Esophagus squamous epithelium (tissue), 5 donors: ENCODE measurements around the gene DPH6. TPM values are rescaled to one million over a fixed set of nuclear protein-coding genes. Genes with fewer than 3 reads are reported as not detected.

Experiments used
- DNase-seq: peaks from one replicate; lab custom pipeline; 2025; lab: John Stamatoyannopoulos, UW
- H3K27ac ChIP-seq, 4 donors: fragments of 200-600 bp; sonication (generic); one replicate each; pipeline ENCODE4 v1.5.1; 2016 to 2019; ENCODE audit warnings: mild to moderate bottlenecking in 1 of 4
- H3K27me3 ChIP-seq, 4 donors: fragments of 200-600 bp; sonication (generic); 1 replicate in 3 of 4; 2 replicates in 1 of 4; pipeline versions ENCODE4 v1.5.1 to v1.6.0; 2017 to 2021; ENCODE audit warnings: antibody characterized with exemption in 1 of 4
- H3K36me3 ChIP-seq, 3 donors: fragments of 200-600 bp; sonication (generic); one replicate each; pipeline ENCODE4 v1.5.1; 2016 to 2019
- H3K4me1 ChIP-seq, 3 donors: fragments of 200-600 bp; sonication (generic); one replicate each; pipeline ENCODE4 v1.5.1; 2017 to 2019
- H3K4me3 ChIP-seq, 4 donors: fragments of 200-600 bp; sonication (generic); 1 replicate in 3 of 4; 2 replicates in 1 of 4; pipeline ENCODE4 v1.5.1; 2016 to 2019; ENCODE audit warnings: mild to moderate bottlenecking in 2 of 4, moderate library complexity in 1 of 4
- H3K9me3 ChIP-seq, 3 donors: fragments of 200-600 bp; sonication (generic); one replicate each; pipeline ENCODE4 v1.5.1; 2016 to 2019
- CTCF ChIP-seq, 6 experiments: fragments of 450-650 bp in 4 of 6; fragments of 200-600 bp in 2 of 6; sonication (generic) in 2 of 6; IDR thresholded peaks; one replicate each; pipeline ENCODE4 v1.5.1; 2016 to 2019; ENCODE audit warnings: antibody characterized with exemption in 6 of 6, mild to moderate bottlenecking in 4 of 6, moderate library complexity in 4 of 6
- POLR2A ChIP-seq, 4 donors: fragments of 450-650 bp; IDR thresholded peaks; one replicate each; pipeline ENCODE4 v1.6.1; 2017; ENCODE audit warnings: antibody characterized with exemption in 4 of 4, mild to moderate bottlenecking in 4 of 4, moderate library complexity in 3 of 4
- WGBS, 2 donors: methylation state at CpG; one replicate each; pipeline ENCODE4 v1.1.5; 2018; 5-methylcytosine and 5-hydroxymethylcytosine counted together
- intact Hi-C: fragments of 100-400 bp; cut with DNase I; formaldehyde crosslinking; loops from one replicate; pipeline ENCODE4 v1.15.0; 2022
- total RNA-seq, 4 donors: library from RNA; depleted of rRNA; stranded (reverse); fragments of >200 nt; gene quantifications; one replicate each; pipeline ENCODE4 v1.1.0, GENCODE V29; 2016
- donor health status: DM: yes; HTN: yes; CAD: no.

DPH6 gene
- total RNA-seq, 4 donors from 2014 or later, result 8.8 to 21.4 (median 11.2) TPM

- DNase-seq, result no peak
- H3K4me3 ChIP-seq, result no peak overlapping the region
- H3K27ac ChIP-seq, result no peak overlapping the region
- intact Hi-C loops, result no loop called here
- peaks cover 0 to 40% (median 0%) of the 10 kb centered on the region in 3 donors for H3K36me3 ChIP-seq
- no peak for TF ChIP-seq POLR2A (IDR thresholded peaks at IDR 0.05)
- no peak for TF ChIP-seq CTCF (IDR thresholded peaks at IDR 0.05)
- 92 to 97% methylated on average over 2 of the region's 2 CpGs for WGBS, 2 donors
- H3K9me3 ChIP-seq, result no peaks in the 10 kb centered on the region
- H3K4me1 ChIP-seq, result no peaks in the 10 kb centered on the region
- no peaks in the 10 kb centered on the region for H3K27me3 ChIP-seq
These were observed 12.5 kb downstream of the DPH6 start for GRCh38 chr15:35533130-35534110.

- Histone ChIP-seq H3K4me3 (no peak overlapping the region), H3K4me1 (no peaks in the 10 kb centered on the region), H3K27me3 (no peaks in the 10 kb centered on the region), H3K36me3 (peaks cover 0 to 26% (median 0%) of the 10 kb centered on the region in 3 donors), H3K27ac (no peak overlapping the region), H3K9me3 (no peaks in the 10 kb centered on the region)
- no peak for TF ChIP-seq CTCF (IDR thresholded peaks at IDR 0.05)
- TF ChIP-seq POLR2A (IDR thresholded peaks at IDR 0.05), result no peak
- intact Hi-C loops, result no loop called here
- 75 to 97% methylated on average over 2 of the region's 2 CpGs for WGBS, 2 donors
- no peak for DNase-seq
These were observed 15.3 kb downstream of the DPH6 start for GRCh38 chr15:35530698-35531097.

- no peak for DNase-seq
- H3K36me3 ChIP-seq, result peaks cover 0 to 26% (median 0%) of the 10 kb centered on the region in 3 donors
- no peak overlapping the region for H3K4me3 ChIP-seq
- no peak overlapping the region for H3K27ac ChIP-seq
- no peaks in the 10 kb centered on the region for H3K27me3 ChIP-seq
- H3K9me3 ChIP-seq, result no peaks in the 10 kb centered on the region
- TF ChIP-seq POLR2A (IDR thresholded peaks at IDR 0.05) (no peak), CTCF (IDR thresholded peaks at IDR 0.05) (no peak)
- WGBS, 2 donors, result 86 to 90% methylated on average over 2 of the region's 2 CpGs
- intact Hi-C loops, result no loop called here
- H3K4me1 ChIP-seq, result no peaks in the 10 kb centered on the region
These were observed 16.2 kb downstream of the DPH6 start for GRCh38 chr15:35529784-35530183.

GRCh38 chr15:35522061-35522460 lies 23.9 kb downstream of the DPH6 start:
- no peak for TF ChIP-seq CTCF (IDR thresholded peaks at IDR 0.05)
- no peak for TF ChIP-seq POLR2A (IDR thresholded peaks at IDR 0.05)
- no peaks in the 10 kb centered on the region for H3K9me3 ChIP-seq
- H3K4me1 ChIP-seq, result no peaks in the 10 kb centered on the region
- no peak for DNase-seq
- H3K36me3 ChIP-seq, result no peaks in the 10 kb centered on the region
- no peaks in the 10 kb centered on the region for H3K27me3 ChIP-seq
- intact Hi-C loops, result no loop called here
- 55% methylated on average over 2 of the region's 2 CpGs for WGBS, 2 donors
- H3K27ac ChIP-seq, result no peak overlapping the region
- H3K4me3 ChIP-seq, result no peak overlapping the region

- DNase-seq, result no peak
- intact Hi-C loops, result no loop called here
- H3K27me3 ChIP-seq, result no peaks in the 10 kb centered on the region
- H3K4me1 ChIP-seq, result no peaks in the 10 kb centered on the region
- H3K4me3 ChIP-seq, result no peak overlapping the region
- no peaks in the 10 kb centered on the region for H3K36me3 ChIP-seq
- TF ChIP-seq CTCF (IDR thresholded peaks at IDR 0.05) (peak in 5 of 6 experiments; percentile 38 to 67 (median 53)), POLR2A (IDR thresholded peaks at IDR 0.05) (no peak)
- no peaks in the 10 kb centered on the region for H3K9me3 ChIP-seq
- no peak overlapping the region for H3K27ac ChIP-seq
These were observed 26.3 kb downstream of the DPH6 start for GRCh38 chr15:35519541-35520149.
